Memory B cell (primary cell): ENCODE measurements around the gene CAPNS2.
"Not testable (repeated sequence)": the region's sequence is repeated elsewhere in the genome, so short reads cannot be mapped to it uniquely, and the experiment has no call there.

ENCODE experiments used
- ATAC-seq: fragments of 150-1000 bp; cut with Tn5 transposase; 2 replicates; pipeline ENCODE4 v1.10.0; 2021; ENCODE audit warnings: low read depth, mild to moderate bottlenecking, moderate library complexity
- DNase-seq, 2 donors: peaks; one replicate each; pipeline ENCODE4 v3.0.0; 2022; ENCODE audit warnings: low spot score in 2 of 2
- H3K27ac Mint-ChIP-seq: one replicate; pipeline ENCODE4 v1.8.0; 2022; ENCODE audit warnings: mild to moderate bottlenecking, moderate library complexity, mixed read lengths
- H3K27me3 Mint-ChIP-seq: one replicate; pipeline ENCODE4 v1.8.0; 2022; ENCODE audit warnings: mixed read lengths
- H3K36me3 Mint-ChIP-seq: one replicate; pipeline ENCODE4 v1.8.0; 2022; ENCODE audit warnings: mild to moderate bottlenecking, mixed read lengths
- H3K4me1 Mint-ChIP-seq: one replicate; pipeline ENCODE4 v1.8.0; 2022; ENCODE audit warnings: mixed read lengths
- H3K4me3 Mint-ChIP-seq: one replicate; pipeline ENCODE4 v1.8.0; 2022; ENCODE audit warnings: mild to moderate bottlenecking, moderate library complexity, mixed read lengths
- H3K9me3 Mint-ChIP-seq: one replicate; pipeline ENCODE4 v1.8.0; 2022; ENCODE audit warnings: mixed read lengths

Gene CAPNS2

GRCh38 chr16:55575496-55575895, 9.0 kb downstream of the CAPNS2 start:
- Mint-ChIP-seq H3K27ac (no peak overlapping the region), H3K27me3 (no peaks in the 10 kb centered on the region), H3K9me3 (peaks cover 2% of the 10 kb centered on the region), H3K36me3 (no peaks in the 10 kb centered on the region), H3K4me1 (no peaks in the 10 kb centered on the region), H3K4me3 (no peak overlapping the region)
- DNase-seq (no peak), ATAC-seq (no peak)

- ATAC-seq (no peak), DNase-seq (no peak)
- H3K9me3 Mint-ChIP-seq, result peaks cover 2% of the 10 kb centered on the region
- H3K36me3 Mint-ChIP-seq, result no peaks in the 10 kb centered on the region
- no peak overlapping the region for H3K4me3 Mint-ChIP-seq
- H3K27me3 Mint-ChIP-seq, result no peaks in the 10 kb centered on the region
- H3K4me1 Mint-ChIP-seq, result no peaks in the 10 kb centered on the region
- H3K27ac Mint-ChIP-seq, result no peak overlapping the region
Observed at GRCh38 chr16:55576384-55576783, 9.9 kb downstream of the CAPNS2 start.

GRCh38 chr16:55577887-55578286, 11.4 kb downstream of the CAPNS2 start:
- H3K4me1 Mint-ChIP-seq, result no peaks in the 10 kb centered on the region
- no peak overlapping the region for H3K27ac Mint-ChIP-seq
- no peaks in the 10 kb centered on the region for H3K27me3 Mint-ChIP-seq
- no peak overlapping the region for H3K4me3 Mint-ChIP-seq
- no peak for ATAC-seq
- DNase-seq, result no peak
- peaks cover 2% of the 10 kb centered on the region for H3K9me3 Mint-ChIP-seq
- H3K36me3 Mint-ChIP-seq, result no peaks in the 10 kb centered on the region

- Mint-ChIP-seq H3K4me3 (no peak overlapping the region), H3K9me3 (no peaks in the 10 kb centered on the region)
- ATAC-seq, result no peak
Observed at GRCh38 chr16:55585631-55586030, 19.1 kb downstream of the CAPNS2 start.

GRCh38 chr16:55588799-55589198, 22.3 kb downstream of the CAPNS2 start:
- DNase-seq (no peak), ATAC-seq (no peak)
- Mint-ChIP-seq H3K27me3 (peaks cover 11% of the 10 kb centered on the region), H3K27ac (no peak overlapping the region), H3K9me3 (no peaks in the 10 kb centered on the region), H3K4me1 (no peaks in the 10 kb centered on the region), H3K4me3 (no peak overlapping the region), H3K36me3 (no peaks in the 10 kb centered on the region)

More at GRCh38 chr16:55585631-55586030, 19.1 kb downstream of the CAPNS2 start:
- Mint-ChIP-seq H3K27ac (no peak overlapping the region), H3K27me3 (peaks cover 3% of the 10 kb centered on the region), H3K4me1 (no peaks in the 10 kb centered on the region), H3K36me3 (no peaks in the 10 kb centered on the region)
- DNase-seq, result no peak

- Mint-ChIP-seq H3K4me3 (no peak overlapping the region), H3K36me3 (no peaks in the 10 kb centered on the region), H3K27ac (no peak overlapping the region), H3K9me3 (no peaks in the 10 kb centered on the region), H3K4me1 (no peaks in the 10 kb centered on the region), H3K27me3 (peaks cover 13% of the 10 kb centered on the region)
- ATAC-seq (no peak), DNase-seq (no peak)
Observed at GRCh38 chr16:55592306-55592705, 25.8 kb downstream of the CAPNS2 start.

- Mint-ChIP-seq H3K4me1 (no peaks in the 10 kb centered on the region), H3K27ac (no peak overlapping the region), H3K27me3 (peaks cover 4% of the 10 kb centered on the region), H3K4me3 (no peak overlapping the region), H3K36me3 (no peaks in the 10 kb centered on the region), H3K9me3 (peaks cover 3% of the 10 kb centered on the region)
- no peak for DNase-seq
- ATAC-seq, result no peak
Observed at GRCh38 chr16:55597928-55598327, 31.4 kb downstream of the CAPNS2 start.

- Mint-ChIP-seq H3K4me3 (no peak overlapping the region), H3K27me3 (no peaks in the 10 kb centered on the region), H3K4me1 (no peaks in the 10 kb centered on the region), H3K36me3 (no peaks in the 10 kb centered on the region), H3K27ac (no peak overlapping the region), H3K9me3 (peaks cover 15% of the 10 kb centered on the region)
- no peak for ATAC-seq
- no peak for DNase-seq
Observed at GRCh38 chr16:55605754-55606336, 39.4 kb downstream of the CAPNS2 start.

GRCh38 chr16:55613613-55614335, 47.3 kb downstream of the CAPNS2 start:
- Mint-ChIP-seq H3K4me3 (no peak overlapping the region), H3K4me1 (no peaks in the 10 kb centered on the region), H3K36me3 (no peaks in the 10 kb centered on the region)

GRCh38 chr16:55615071-55615470, 48.6 kb downstream of the CAPNS2 start:
- Mint-ChIP-seq H3K27ac (no peak overlapping the region), H3K4me3 (no peak overlapping the region), H3K9me3 (peaks cover 15% of the 10 kb centered on the region), H3K36me3 (no peaks in the 10 kb centered on the region), H3K27me3 (peaks cover 2% of the 10 kb centered on the region), H3K4me1 (no peaks in the 10 kb centered on the region)
- ATAC-seq (no peak), DNase-seq (no peak)

More at GRCh38 chr16:55613613-55614335, 47.3 kb downstream of the CAPNS2 start:
- H3K9me3 Mint-ChIP-seq, result peaks cover 16% of the 10 kb centered on the region
- ATAC-seq (no peak), DNase-seq (no peak)
- peaks cover 2% of the 10 kb centered on the region for H3K27me3 Mint-ChIP-seq
- H3K27ac Mint-ChIP-seq, result no peak overlapping the region

GRCh38 chr16:55615670-55616069, 49.2 kb downstream of the CAPNS2 start:
- DNase-seq, H3K27me3 Mint-ChIP-seq, H3K4me1 Mint-ChIP-seq, H3K36me3 Mint-ChIP-seq, H3K27ac Mint-ChIP-seq, H3K4me3 Mint-ChIP-seq, ATAC-seq: not testable (repeated sequence)
- peaks cover 10% of the 10 kb centered on the region for H3K9me3 Mint-ChIP-seq
